Measurements from ENCODE around the gene WDR90.

DNA sequence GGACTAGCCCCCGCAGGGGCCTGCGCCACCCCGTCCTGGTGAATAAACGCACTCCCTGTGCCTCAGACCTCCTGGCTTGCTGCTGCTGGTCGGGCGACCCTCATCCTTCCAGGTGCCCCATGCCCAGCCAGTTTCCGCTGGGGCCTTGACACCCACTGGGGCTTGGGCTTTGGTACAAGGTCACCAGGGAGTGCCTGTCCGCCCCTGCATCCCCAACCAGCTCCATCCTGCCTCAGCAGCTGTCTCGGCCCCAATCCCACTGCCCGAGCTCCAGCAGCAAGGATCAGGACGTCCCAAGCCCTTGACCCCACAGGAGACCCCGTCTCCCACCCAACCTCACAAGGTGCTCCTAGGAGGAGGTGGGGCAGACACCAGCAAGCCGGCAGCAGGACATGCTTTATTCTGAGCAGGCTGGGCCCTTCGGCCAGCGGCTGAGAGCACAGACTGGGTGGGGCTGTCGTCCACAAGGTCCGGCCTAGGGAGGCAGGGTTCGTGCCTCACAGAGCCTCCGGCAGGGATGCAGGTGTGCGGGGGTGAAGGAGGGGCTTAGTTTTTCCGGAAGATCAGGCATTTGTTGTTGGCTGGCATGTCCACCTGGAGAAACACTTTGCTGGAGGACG lies 15.0 kb upstream of the WDR90 start:
- TF ChIP-seq, protein P1, sequence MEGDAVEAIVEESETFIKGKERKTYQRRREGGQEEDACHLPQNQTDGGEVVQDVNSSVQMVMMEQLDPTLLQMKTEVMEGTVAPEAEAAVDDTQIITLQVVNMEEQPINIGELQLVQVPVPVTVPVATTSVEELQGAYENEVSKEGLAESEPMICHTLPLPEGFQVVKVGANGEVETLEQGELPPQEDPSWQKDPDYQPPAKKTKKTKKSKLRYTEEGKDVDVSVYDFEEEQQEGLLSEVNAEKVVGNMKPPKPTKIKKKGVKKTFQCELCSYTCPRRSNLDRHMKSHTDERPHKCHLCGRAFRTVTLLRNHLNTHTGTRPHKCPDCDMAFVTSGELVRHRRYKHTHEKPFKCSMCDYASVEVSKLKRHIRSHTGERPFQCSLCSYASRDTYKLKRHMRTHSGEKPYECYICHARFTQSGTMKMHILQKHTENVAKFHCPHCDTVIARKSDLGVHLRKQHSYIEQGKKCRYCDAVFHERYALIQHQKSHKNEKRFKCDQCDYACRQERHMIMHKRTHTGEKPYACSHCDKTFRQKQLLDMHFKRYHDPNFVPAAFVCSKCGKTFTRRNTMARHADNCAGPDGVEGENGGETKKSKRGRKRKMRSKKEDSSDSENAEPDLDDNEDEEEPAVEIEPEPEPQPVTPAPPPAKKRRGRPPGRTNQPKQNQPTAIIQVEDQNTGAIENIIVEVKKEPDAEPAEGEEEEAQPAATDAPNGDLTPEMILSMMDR (conservative IDR thresholded peaks at IDR 0.05 in 1 of 2, IDR thresholded peaks at IDR 0.05 in 1 of 2; ENCODE audit: extremely low read depth in 1 of 2, insufficient read depth in 1 of 2, low read depth in 1 of 2, low read length in 2 of 2) = no peak
- TF ChIP-seq EZH2 (IDR thresholded peaks at IDR 0.05; ENCODE audit: borderline replicate concordance, low read length) = no peak
